HEK293 (cell line): ENCODE data around the gene MDGA2.

ENCODE experiments used
- TCF7L2 ChIP-seq: IDR thresholded peaks from 2 replicates; pipeline ENCODE4 v1.6.1; 2011; ENCODE audit warnings: low read depth, mild to moderate bottlenecking, inconsistent platforms, low read length, moderate library complexity, borderline replicate concordance
- ZNF114 ChIP-seq: fragments of 450-650 bp; formaldehyde crosslinking; IDR thresholded peaks from 2 replicates; pipeline ENCODE4 v1.5.0; 2017; ENCODE audit warnings: missing biosample characterization, missing genetic modification characterization
- ZNF280C ChIP-seq: fragments of 450-650 bp; formaldehyde crosslinking; IDR thresholded peaks from 2 replicates; pipeline ENCODE4 v1.5.1; 2016; ENCODE audit warnings: missing biosample characterization, missing genetic modification characterization
- ZNF658 ChIP-seq: fragments of 450-650 bp; formaldehyde crosslinking; IDR thresholded peaks from 2 replicates; pipeline ENCODE4; 2016; ENCODE audit warnings: missing biosample characterization, missing genetic modification characterization
- ZSCAN4 ChIP-seq: fragments of 450-650 bp; formaldehyde crosslinking; IDR thresholded peaks from 2 replicates; pipeline ENCODE4 v1.5.1; 2017; ENCODE audit warnings: missing biosample characterization, missing genetic modification characterization
- TF ChIP-seq, protein P1 (sequence below): fragments of 450-650 bp; formaldehyde crosslinking; IDR thresholded peaks from 2 replicates; pipeline ENCODE4 v1.5.1; 2016; ENCODE audit warnings: missing biosample characterization, missing genetic modification characterization
- TF ChIP-seq, protein P2 (sequence below): fragments of 450-650 bp; formaldehyde crosslinking; IDR thresholded peaks from 2 replicates; pipeline ENCODE4 v1.5.1; 2016; ENCODE audit warnings: missing biosample characterization, missing genetic modification characterization
- TF ChIP-seq, protein P3 (sequence below): fragments of 450-650 bp; formaldehyde crosslinking; IDR thresholded peaks from 2 replicates; pipeline ENCODE4 v1.5.1; 2016; ENCODE audit warnings: missing biosample characterization, missing genetic modification characterization

DNA sequence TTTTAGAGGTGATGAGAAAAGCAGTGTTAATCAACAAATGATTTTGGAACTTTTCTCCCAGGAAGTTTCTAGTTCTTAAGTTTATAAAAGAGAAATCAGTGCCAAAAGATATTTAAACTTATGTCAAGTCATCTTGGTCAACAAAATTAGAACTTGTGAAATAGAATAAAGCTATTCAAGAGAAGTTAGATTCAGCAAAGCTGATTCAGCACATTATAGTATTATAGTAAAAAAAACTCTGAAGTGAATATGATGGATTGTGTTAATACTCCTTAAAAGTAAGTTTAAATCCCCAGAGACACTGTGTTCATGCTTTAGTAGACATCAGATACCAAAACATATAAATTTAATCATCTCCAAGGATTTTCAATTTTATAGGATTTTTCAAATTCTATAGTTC, 813.7 kb downstream of the MDGA2 start:
- no peak for TF ChIP-seq ZSCAN4 (tag by site-specific recombination)
- TF ChIP-seq ZNF658 (tag by site-specific recombination), result no peak
- TF ChIP-seq ZNF114 (tag by site-specific recombination), result no peak
- TF ChIP-seq, protein P1, sequence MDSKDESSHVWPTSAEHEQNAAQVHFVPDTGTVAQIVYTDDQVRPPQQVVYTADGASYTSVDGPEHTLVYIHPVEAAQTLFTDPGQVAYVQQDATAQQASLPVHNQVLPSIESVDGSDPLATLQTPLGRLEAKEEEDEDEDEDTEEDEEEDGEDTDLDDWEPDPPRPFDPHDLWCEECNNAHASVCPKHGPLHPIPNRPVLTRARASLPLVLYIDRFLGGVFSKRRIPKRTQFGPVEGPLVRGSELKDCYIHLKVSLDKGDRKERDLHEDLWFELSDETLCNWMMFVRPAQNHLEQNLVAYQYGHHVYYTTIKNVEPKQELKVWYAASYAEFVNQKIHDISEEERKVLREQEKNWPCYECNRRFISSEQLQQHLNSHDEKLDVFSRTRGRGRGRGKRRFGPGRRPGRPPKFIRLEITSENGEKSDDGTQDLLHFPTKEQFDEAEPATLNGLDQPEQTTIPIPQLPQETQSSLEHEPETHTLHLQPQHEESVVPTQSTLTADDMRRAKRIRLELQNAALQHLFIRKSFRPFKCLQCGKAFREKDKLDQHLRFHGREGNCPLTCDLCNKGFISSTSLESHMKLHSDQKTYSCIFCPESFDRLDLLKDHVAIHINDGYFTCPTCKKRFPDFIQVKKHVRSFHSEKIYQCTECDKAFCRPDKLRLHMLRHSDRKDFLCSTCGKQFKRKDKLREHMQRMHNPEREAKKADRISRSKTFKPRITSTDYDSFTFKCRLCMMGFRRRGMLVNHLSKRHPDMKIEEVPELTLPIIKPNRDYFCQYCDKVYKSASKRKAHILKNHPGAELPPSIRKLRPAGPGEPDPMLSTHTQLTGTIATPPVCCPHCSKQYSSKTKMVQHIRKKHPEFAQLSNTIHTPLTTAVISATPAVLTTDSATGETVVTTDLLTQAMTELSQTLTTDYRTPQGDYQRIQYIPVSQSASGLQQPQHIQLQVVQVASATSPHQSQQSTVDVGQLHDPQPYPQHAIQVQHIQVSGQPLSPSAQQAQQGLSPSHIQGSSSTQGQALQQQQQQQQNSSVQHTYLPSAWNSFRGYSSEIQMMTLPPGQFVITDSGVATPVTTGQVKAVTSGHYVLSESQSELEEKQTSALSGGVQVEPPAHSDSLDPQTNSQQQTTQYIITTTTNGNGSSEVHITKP, result no peak
- TF ChIP-seq, protein P2, sequence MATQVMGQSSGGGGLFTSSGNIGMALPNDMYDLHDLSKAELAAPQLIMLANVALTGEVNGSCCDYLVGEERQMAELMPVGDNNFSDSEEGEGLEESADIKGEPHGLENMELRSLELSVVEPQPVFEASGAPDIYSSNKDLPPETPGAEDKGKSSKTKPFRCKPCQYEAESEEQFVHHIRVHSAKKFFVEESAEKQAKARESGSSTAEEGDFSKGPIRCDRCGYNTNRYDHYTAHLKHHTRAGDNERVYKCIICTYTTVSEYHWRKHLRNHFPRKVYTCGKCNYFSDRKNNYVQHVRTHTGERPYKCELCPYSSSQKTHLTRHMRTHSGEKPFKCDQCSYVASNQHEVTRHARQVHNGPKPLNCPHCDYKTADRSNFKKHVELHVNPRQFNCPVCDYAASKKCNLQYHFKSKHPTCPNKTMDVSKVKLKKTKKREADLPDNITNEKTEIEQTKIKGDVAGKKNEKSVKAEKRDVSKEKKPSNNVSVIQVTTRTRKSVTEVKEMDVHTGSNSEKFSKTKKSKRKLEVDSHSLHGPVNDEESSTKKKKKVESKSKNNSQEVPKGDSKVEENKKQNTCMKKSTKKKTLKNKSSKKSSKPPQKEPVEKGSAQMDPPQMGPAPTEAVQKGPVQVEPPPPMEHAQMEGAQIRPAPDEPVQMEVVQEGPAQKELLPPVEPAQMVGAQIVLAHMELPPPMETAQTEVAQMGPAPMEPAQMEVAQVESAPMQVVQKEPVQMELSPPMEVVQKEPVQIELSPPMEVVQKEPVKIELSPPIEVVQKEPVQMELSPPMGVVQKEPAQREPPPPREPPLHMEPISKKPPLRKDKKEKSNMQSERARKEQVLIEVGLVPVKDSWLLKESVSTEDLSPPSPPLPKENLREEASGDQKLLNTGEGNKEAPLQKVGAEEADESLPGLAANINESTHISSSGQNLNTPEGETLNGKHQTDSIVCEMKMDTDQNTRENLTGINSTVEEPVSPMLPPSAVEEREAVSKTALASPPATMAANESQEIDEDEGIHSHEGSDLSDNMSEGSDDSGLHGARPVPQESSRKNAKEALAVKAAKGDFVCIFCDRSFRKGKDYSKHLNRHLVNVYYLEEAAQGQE (tag by site-specific recombination), result no peak
- no peak for TF ChIP-seq ZNF280C (tag by site-specific recombination)
- no peak for TF ChIP-seq TCF7L2
- TF ChIP-seq, protein P3, sequence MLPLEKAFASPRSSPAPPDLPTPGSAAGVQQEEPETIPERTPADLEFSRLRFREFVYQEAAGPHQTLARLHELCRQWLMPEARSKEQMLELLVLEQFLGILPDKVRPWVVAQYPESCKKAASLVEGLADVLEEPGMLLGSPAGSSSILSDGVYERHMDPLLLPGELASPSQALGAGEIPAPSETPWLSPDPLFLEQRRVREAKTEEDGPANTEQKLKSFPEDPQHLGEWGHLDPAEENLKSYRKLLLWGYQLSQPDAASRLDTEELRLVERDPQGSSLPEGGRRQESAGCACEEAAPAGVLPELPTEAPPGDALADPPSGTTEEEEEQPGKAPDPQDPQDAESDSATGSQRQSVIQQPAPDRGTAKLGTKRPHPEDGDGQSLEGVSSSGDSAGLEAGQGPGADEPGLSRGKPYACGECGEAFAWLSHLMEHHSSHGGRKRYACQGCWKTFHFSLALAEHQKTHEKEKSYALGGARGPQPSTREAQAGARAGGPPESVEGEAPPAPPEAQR (tag by site-specific recombination), result no peak
